DND-41 (cell line): Measurements from ENCODE around the gene GSTM2.

Source experiments
- ATAC-seq: fragments of 200-7000 bp; cut with Tn5 transposase; 3 replicates; pipeline ENCODE4 v1.9.1; 2021; ENCODE audit warnings: low read depth; ENCODE audit not compliant: insufficient read depth
- DNase-seq: peaks from one replicate; pipeline ENCODE4 v3.0.0-alpha.2; 2020
- H2AFZ ChIP-seq: 2 replicates; pipeline ENCODE4 v1.6.0; 2012; ENCODE audit warnings: low read depth, low read length
- H3K27ac ChIP-seq: 2 replicates; pipeline ENCODE4 v1.5.1; 2012; ENCODE audit warnings: low read length, inconsistent platforms
- H3K27me3 ChIP-seq: fragments of 200-600 bp; sonication (generic); 2 replicates; pipeline ENCODE4 v1.6.0; 2012; ENCODE audit warnings: low read length, mild to moderate bottlenecking, inconsistent platforms; ENCODE audit not compliant: insufficient read depth, poor library complexity
- H3K36me3 ChIP-seq: 2 replicates; pipeline ENCODE4 v1.5.1; 2012; ENCODE audit warnings: low read length, inconsistent platforms; ENCODE audit not compliant: insufficient read depth
- H3K4me1 ChIP-seq: 2 replicates; pipeline ENCODE4 v1.5.1; 2012; ENCODE audit warnings: mild to moderate bottlenecking, low read length; ENCODE audit not compliant: insufficient read depth
- H3K4me2 ChIP-seq: 2 replicates; pipeline ENCODE4 v1.6.0; 2012; ENCODE audit warnings: mild to moderate bottlenecking, moderate library complexity, low read length, inconsistent platforms; ENCODE audit not compliant: insufficient read depth
- H3K4me3 ChIP-seq, 2 experiments: fragments of 200-600 bp in 1 of 2; shearing (Covaris generic) in 1 of 2; 2 replicates each; pipeline ENCODE4 v1.5.1; 2012 to 2016; ENCODE audit warnings: inconsistent platforms in 2 of 2, low read length in 2 of 2, mild to moderate bottlenecking in 2 of 2, low read depth in 1 of 2, moderate library complexity in 1 of 2
- H3K79me2 ChIP-seq: 2 replicates; pipeline ENCODE4 v1.6.0; 2012; ENCODE audit warnings: low read length, inconsistent platforms; ENCODE audit not compliant: insufficient read depth
- H3K9ac ChIP-seq: 2 replicates; pipeline ENCODE4 v1.6.0; 2012; ENCODE audit warnings: low read depth, mild to moderate bottlenecking, inconsistent platforms, low read length, moderate library complexity
- H3K9me3 ChIP-seq: 2 replicates; pipeline ENCODE4 v1.5.1; 2012; ENCODE audit warnings: low read length, moderate library complexity, mild to moderate bottlenecking, inconsistent platforms; ENCODE audit not compliant: insufficient read depth, severe bottlenecking
- H4K20me1 ChIP-seq: 2 replicates; pipeline ENCODE4 v1.6.0; 2012; ENCODE audit warnings: low read length; ENCODE audit not compliant: insufficient read depth
- CTCF ChIP-seq: IDR thresholded peaks from 2 replicates; pipeline ENCODE4 v1.5.1; 2012; ENCODE audit warnings: borderline replicate concordance, low read length, moderate library complexity, mild to moderate bottlenecking; ENCODE audit not compliant: poor library complexity, severe bottlenecking; ENCODE audit errors: extremely low read depth
- EZH2 ChIP-seq: IDR thresholded peaks from 3 replicates; pipeline ENCODE4 v1.6.1; 2012; ENCODE audit warnings: borderline replicate concordance, low read depth, mild to moderate bottlenecking, moderate library complexity, low read length, inconsistent platforms; ENCODE audit not compliant: severe bottlenecking

The GSTM2 gene

GRCh38 chr1:109634771-109635750, 32.8 kb upstream of the GSTM2 start:
- no peaks in the 10 kb centered on the region for H3K4me1 ChIP-seq
- no peak overlapping the region for H3K4me2 ChIP-seq
- no peak overlapping the region for H3K4me3 ChIP-seq
- peaks cover 18% of the 10 kb centered on the region for H3K36me3 ChIP-seq
- H2AFZ ChIP-seq, result no peak overlapping the region
- DNase-seq, result no peak
- no peaks in the 10 kb centered on the region for H3K9me3 ChIP-seq
- no peak for TF ChIP-seq CTCF
- TF ChIP-seq EZH2, result no peak
- no peaks in the 10 kb centered on the region for H3K79me2 ChIP-seq
- H3K27me3 ChIP-seq, result no peaks in the 10 kb centered on the region
- H4K20me1 ChIP-seq, result no peaks in the 10 kb centered on the region
- H3K9ac ChIP-seq, result no peak overlapping the region
- ATAC-seq, result no peak
- H3K27ac ChIP-seq, result no peak overlapping the region

- Histone ChIP-seq H3K4me1 (peaks cover 2% of the 10 kb centered on the region), H3K27me3 (no peaks in the 10 kb centered on the region), H3K4me3 (no peak overlapping the region), H3K9ac (no peak overlapping the region), H3K36me3 (peaks cover 13% of the 10 kb centered on the region), H3K9me3 (no peaks in the 10 kb centered on the region), H3K27ac (no peak overlapping the region), H4K20me1 (no peaks in the 10 kb centered on the region), H3K4me2 (no peak overlapping the region), H3K79me2 (no peaks in the 10 kb centered on the region), H2AFZ (no peak overlapping the region)
- no peak for ATAC-seq
- TF ChIP-seq CTCF (no peak), EZH2 (no peak)
- DNase-seq, result no peak
These were observed 32.0 kb upstream of the GSTM2 start for GRCh38 chr1:109635862-109636200.

- H3K4me1 ChIP-seq, result peaks cover 2% of the 10 kb centered on the region
- DNase-seq (no peak), ATAC-seq (no peak)
- no peaks in the 10 kb centered on the region for H3K79me2 ChIP-seq
- no peak overlapping the region for H3K9ac ChIP-seq
- H3K27ac ChIP-seq, result no peak overlapping the region
- no peaks in the 10 kb centered on the region for H3K27me3 ChIP-seq
- H2AFZ ChIP-seq, result no peak overlapping the region
- no peak overlapping the region for H3K4me2 ChIP-seq
- no peaks in the 10 kb centered on the region for H4K20me1 ChIP-seq
- H3K9me3 ChIP-seq, result no peaks in the 10 kb centered on the region
- peaks cover 7% of the 10 kb centered on the region for H3K36me3 ChIP-seq
- no peak overlapping the region for H3K4me3 ChIP-seq
- TF ChIP-seq EZH2, result no peak
- TF ChIP-seq CTCF, result no peak
These were observed 31.5 kb upstream of the GSTM2 start for GRCh38 chr1:109636201-109636952.
